Urinary bladder (tissue), 4 donors: ENCODE results near the gene DQX1. TPM values are rescaled to one million over a fixed set of nuclear protein-coding genes. Genes with fewer than 3 reads are reported as not detected.
A peak's percentile ranks its signal among the peaks of the same experiment; 100 is the strongest.
"Not testable (repeated sequence)": the region's sequence is repeated elsewhere in the genome, so short reads cannot be mapped to it uniquely, and the experiment has no call there.

Experiments used
- DNase-seq: peaks from one replicate; pipeline ENCODE4 v3.0.0-alpha.2; 2015; ENCODE audit errors: extremely low spot score
- H3K27ac ChIP-seq: one replicate; pipeline ENCODE4 v1.5.1; 2013; ENCODE audit warnings: low read depth, mild to moderate bottlenecking, moderate library complexity
- H3K36me3 ChIP-seq: one replicate; pipeline ENCODE4 v1.6.1; 2013; ENCODE audit warnings: mild to moderate bottlenecking, moderate library complexity; ENCODE audit not compliant: insufficient read depth
- H3K4me1 ChIP-seq: one replicate; pipeline ENCODE4 v1.6.1; 2013; ENCODE audit warnings: mild to moderate bottlenecking, moderate library complexity; ENCODE audit not compliant: insufficient read depth
- H3K4me3 ChIP-seq: one replicate; pipeline ENCODE4 v1.5.1; 2013; ENCODE audit warnings: low read depth, low read length
- WGBS: extraction: QIAGEN DNeasy Blood & Tissue Kit; methylation state at CpG from one replicate; pipeline ENCODE4 v1.1.7; 2013; 5-methylcytosine and 5-hydroxymethylcytosine counted together
- polyA plus RNA-seq: library from polyadenylated mRNA; stranded (reverse); fragments of 200-250 nt; gene quantifications from one replicate; pipeline ENCODE4 v1.2.3, GENCODE V29; 2013
- total RNA-seq: library from RNA; depleted of rRNA; stranded (reverse); fragments of >200 nt; gene quantifications from one replicate; pipeline ENCODE4 v1.2.3, GENCODE V29; 2014
- donor health status: healthy with polysubstance abuse.
- donor health status: healthy.

DQX1 gene
- total and polyA plus RNA-seq, 2 donors = 0.27 to 0.37 TPM

- Histone ChIP-seq H3K4me3 (no peak overlapping the region), H3K27ac (no peak overlapping the region), H3K4me1 (no peaks in the 10 kb centered on the region), H3K36me3 (peaks cover 17% of the 10 kb centered on the region)
- 92% methylated on average over 3 of the region's 3 CpGs for WGBS
- DNase-seq = no peak
Observed at GRCh38 chr2:74493546-74493945, 32.5 kb downstream of the DQX1 start.

GRCh38 chr2:74491648-74492544 is 34.1 kb downstream of the DQX1 start:
- WGBS = 94% methylated on average over 12 of the region's 12 CpGs
- Histone ChIP-seq H3K4me1 (no peaks in the 10 kb centered on the region), H3K4me3 (no peak overlapping the region), H3K36me3 (peaks cover 17% of the 10 kb centered on the region), H3K27ac (no peak overlapping the region)
- no peak for DNase-seq

- H3K36me3 ChIP-seq = peaks cover 17% of the 10 kb centered on the region
- DNase-seq = no peak
- H3K4me3 ChIP-seq = no peak overlapping the region
- WGBS = 90% methylated on average over 9 of the region's 9 CpGs
- no peaks in the 10 kb centered on the region for H3K4me1 ChIP-seq
- no peak overlapping the region for H3K27ac ChIP-seq
Observed at GRCh38 chr2:74489906-74490305, 36.1 kb downstream of the DQX1 start.

- WGBS = 87% methylated on average over 9 of the region's 9 CpGs
- Histone ChIP-seq H3K36me3 (peaks cover 17% of the 10 kb centered on the region), H3K4me3 (no peak overlapping the region), H3K4me1 (no peaks in the 10 kb centered on the region), H3K27ac (no peak overlapping the region)
- DNase-seq = no peak
Observed at GRCh38 chr2:74488643-74489481, 37.2 kb downstream of the DQX1 start.

GRCh38 chr2:74486141-74486540 is 39.9 kb downstream of the DQX1 start:
- Histone ChIP-seq H3K36me3 (peaks cover 7% of the 10 kb centered on the region), H3K4me1 (peaks cover 6% of the 10 kb centered on the region), H3K4me3 (no peak overlapping the region), H3K27ac (no peak overlapping the region)
- 98% methylated on average over 2 of the region's 2 CpGs for WGBS
- no peak for DNase-seq

- peak overlapping the region; percentile 76 for H3K4me3 ChIP-seq
- H3K27ac ChIP-seq, H3K36me3 ChIP-seq, DNase-seq, H3K4me1 ChIP-seq: not testable (repeated sequence)
- WGBS = 78% methylated on average over 19 of the region's 19 CpGs
Observed at GRCh38 chr2:74483675-74484164, 42.3 kb downstream of the DQX1 start.

GRCh38 chr2:74482801-74483674 is 43.0 kb downstream of the DQX1 start, which contains the start of the genes CCDC142 and TTC31:
CCDC142 (minus strand) TSS chr2:74482998; CDS start chr2:74482837, 161 bp downstream.
TTC31 (plus strand) TSS chr2:74483081; CDS start chr2:74483096, 15 bp downstream.
- peak within 1 kb of the TSS; percentile 76 for H3K4me3 ChIP-seq
- peak within 1 kb of the TSS; percentile 83 for H3K27ac ChIP-seq
- WGBS = under 1% methylated on average over 50 of the region's 50 CpGs
- H3K36me3 ChIP-seq = no peaks in the 10 kb centered on the region
- H3K4me1 ChIP-seq = peaks cover 6% of the 10 kb centered on the region
- peak; percentile 92 for DNase-seq

GRCh38 chr2:74481961-74482800 is 43.9 kb downstream of the DQX1 start:
- 1% methylated on average over 80 of the region's 80 CpGs for WGBS
- Histone ChIP-seq H3K36me3 (no peaks in the 10 kb centered on the region), H3K4me1 (peaks cover 6% of the 10 kb centered on the region), H3K4me3 (peak overlapping the region; percentile 76), H3K27ac (peak overlapping the region; percentile 83)
- DNase-seq = no peak

GRCh38 chr2:74481431-74481830 is 44.6 kb downstream of the DQX1 start:
- DNase-seq = no peak
- WGBS = 58% methylated on average over 3 of the region's 3 CpGs
- Histone ChIP-seq H3K4me3 (peak overlapping the region; percentile 76), H3K27ac (no peak overlapping the region), H3K36me3 (no peaks in the 10 kb centered on the region), H3K4me1 (peaks cover 6% of the 10 kb centered on the region)

- no peak for DNase-seq
- WGBS = 86% methylated on average over 5 of the region's 5 CpGs
- H3K27ac ChIP-seq = no peak overlapping the region
- H3K36me3 ChIP-seq = peaks cover 2% of the 10 kb centered on the region
- H3K4me1 ChIP-seq = peaks cover 2% of the 10 kb centered on the region
- no peak overlapping the region for H3K4me3 ChIP-seq
Observed at GRCh38 chr2:74474899-74475298, 51.1 kb downstream of the DQX1 start.

GRCh38 chr2:74474481-74474880 is 51.5 kb downstream of the DQX1 start:
- peaks cover 2% of the 10 kb centered on the region for H3K4me1 ChIP-seq
- no peak overlapping the region for H3K4me3 ChIP-seq
- H3K27ac ChIP-seq = no peak overlapping the region
- peaks cover 2% of the 10 kb centered on the region for H3K36me3 ChIP-seq
- no peak for DNase-seq
- WGBS = 94% methylated on average over 6 of the region's 6 CpGs

GRCh38 chr2:74472945-74473258 is 53.1 kb downstream of the DQX1 start:
- H3K27ac ChIP-seq = peak overlapping the region; percentile 59
- WGBS = 12% methylated on average over 7 of the region's 7 CpGs
- DNase-seq = no peak

More at GRCh38 chr2:74472945-74473258, 53.1 kb downstream of the DQX1 start:
- H3K4me3 ChIP-seq = peak overlapping the region; percentile 45
- peaks cover 2% of the 10 kb centered on the region for H3K4me1 ChIP-seq
- peaks cover 2% of the 10 kb centered on the region for H3K36me3 ChIP-seq
